M059J (cell line): ENCODE results near the gene TMEM134. TPM values are rescaled to one million over a fixed set of nuclear protein-coding genes. Genes with fewer than 3 reads are reported as not detected.
"Not testable (repeated sequence)": the region's sequence is repeated elsewhere in the genome, so short reads cannot be mapped to it uniquely, and the experiment has no call there.

Source experiments
- DNase-seq: peaks from one replicate; pipeline ENCODE4 v3.0.0-alpha.2; 2012; ENCODE audit warnings: low read depth
- total RNA-seq: library from RNA; depleted of rRNA; stranded (reverse); fragments of >200 nt; shearing (Covaris generic); gene quantifications from 2 replicates; pipeline ENCODE4 v1.2.3, GENCODE V29; 2014

The TMEM134 gene
- total RNA-seq, 1 experiment from 2014 or later = 16.1 TPM

DNA sequence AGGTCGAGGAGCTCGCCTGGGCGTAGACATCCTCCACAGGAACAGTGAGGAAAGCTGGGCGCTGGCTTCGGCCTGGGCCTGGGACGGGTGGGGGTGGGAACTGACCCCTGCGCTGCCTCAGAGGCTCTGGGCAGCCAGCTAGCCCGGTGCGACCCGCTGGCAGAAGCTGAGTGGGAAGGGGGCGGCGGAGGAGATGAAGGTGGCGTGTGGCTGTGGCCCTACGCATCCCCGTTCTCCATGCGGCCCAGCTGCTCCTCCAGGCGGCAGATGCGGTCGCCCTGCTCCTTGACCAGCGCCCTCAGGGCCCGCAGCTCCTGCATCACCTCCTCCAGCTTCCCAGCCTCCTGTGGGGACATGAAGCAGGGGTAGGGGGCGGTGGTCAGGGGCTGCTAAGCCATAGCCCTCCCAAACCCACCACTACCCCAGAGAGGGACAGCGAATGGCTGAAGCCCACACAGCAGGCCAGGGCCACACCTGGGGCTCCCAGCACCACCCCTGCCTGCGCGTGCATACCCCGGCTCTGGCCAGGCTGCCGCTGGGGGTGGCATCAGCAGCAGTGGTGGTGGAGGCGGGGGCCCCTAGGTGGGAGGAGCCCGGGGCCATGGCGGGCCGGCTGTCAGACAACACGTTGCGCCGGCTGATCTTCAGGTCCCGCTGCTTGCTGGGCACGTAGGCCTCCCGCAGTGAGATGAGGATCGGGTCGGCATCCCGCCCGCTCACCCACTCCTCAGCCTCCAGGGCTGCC is 30.7 kb downstream of the TMEM134 start:
- DNase-seq = no peak

DNA sequence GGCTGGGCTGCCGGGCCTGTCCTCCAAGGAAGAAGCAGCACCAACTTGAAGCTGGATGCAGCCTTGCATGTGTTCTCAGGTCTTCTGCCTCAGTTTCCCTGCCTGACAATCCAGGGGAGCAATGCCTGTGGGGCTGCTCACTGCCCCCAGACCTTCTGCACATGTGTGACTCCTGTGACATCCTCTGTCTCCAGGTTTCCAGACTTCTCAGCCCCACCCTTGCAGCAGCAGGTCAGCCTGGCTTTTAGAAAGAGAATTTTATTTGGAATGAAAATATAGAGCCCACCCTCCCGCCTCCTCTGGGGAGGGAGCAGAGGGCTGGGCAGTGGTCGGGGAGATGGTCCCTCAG is 31.3 kb downstream of the TMEM134 start:
- no peak for DNase-seq

DNA sequence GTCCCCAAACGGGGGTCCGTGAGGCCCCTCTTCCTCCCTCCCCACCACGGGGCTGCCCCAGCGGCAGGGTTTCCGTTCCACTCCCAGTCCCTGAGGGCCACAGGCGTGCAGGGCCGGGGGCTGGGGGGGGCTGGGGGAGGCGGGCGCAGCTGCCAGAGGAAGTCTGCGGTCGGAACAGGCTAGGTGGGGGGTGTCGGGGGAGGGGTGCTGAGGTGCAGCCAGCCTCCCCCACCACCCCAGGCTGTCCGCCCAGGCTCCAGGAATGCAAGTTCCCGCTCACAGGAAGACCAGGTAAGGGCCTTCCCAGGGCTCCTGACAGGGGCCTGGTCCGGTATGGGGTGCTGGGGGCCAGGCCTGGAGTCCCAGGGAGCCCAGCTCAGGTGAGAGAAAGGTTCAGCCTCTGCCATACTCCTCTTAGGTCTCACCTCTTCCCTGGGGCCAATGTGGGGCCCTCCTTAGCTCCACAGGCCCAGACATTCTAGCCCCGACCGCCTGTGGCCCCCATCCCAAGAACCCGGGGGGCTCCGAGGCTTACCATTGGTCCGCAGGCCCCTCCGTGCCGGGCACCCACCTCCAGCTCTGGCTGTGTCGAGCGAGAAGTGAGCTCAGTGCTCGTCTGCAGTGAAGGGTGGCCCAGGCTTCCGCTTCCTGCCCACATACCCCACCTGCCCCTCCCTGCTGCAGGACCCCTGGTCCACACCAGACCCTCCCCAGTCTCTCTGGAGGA is 31.8 kb downstream of the TMEM134 start, which contains the start of gene PTPRCAP:
Gene PTPRCAP, minus strand, starts transcription at position 601 of the 727 bp plus-strand sequence. Its CDS starts 63 bp downstream, at position 538.
- DNase-seq = no peak

GRCh38 chr11:67436459-67437081 is 32.5 kb downstream of the TMEM134 start:
- DNase-seq = peak; percentile 32

GRCh38 chr11:67435727-67436458 is 33.2 kb downstream of the TMEM134 start:
- DNase-seq = no peak

DNA sequence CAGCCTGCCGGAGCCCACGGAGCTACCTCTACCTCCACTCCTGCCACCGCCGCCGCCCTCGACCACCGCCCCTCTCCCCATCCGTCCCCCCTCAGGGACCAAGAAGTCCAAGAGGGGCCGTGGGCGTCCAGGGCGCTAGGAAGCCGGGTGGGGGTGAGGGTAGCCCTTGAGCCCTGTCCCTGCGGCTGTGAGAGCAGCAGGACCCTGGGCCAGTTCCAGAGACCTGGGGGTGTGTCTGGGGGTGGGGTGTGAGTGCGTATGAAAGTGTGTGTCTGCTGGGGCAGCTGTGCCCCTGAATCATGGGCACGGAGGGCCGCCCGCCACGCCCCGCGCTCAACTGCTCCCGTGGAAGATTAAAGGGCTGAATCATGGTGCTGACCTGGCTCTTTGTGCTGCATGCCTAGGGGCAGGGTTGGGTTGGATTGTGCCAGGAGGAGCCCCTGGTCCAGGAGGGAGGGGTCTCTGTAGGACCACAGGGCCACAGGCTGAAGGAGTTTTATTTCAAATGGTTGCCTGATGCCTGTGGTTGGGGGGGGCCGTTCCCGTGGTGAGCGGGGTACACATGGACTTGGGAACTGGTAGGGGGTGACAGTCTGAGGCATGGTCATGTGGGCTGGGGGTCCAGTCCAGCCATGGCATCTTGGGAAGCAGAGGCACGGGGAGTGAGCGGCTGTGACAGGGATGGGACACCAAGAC is 33.9 kb downstream of the TMEM134 start:
- DNase-seq = peak; percentile 30

DNA sequence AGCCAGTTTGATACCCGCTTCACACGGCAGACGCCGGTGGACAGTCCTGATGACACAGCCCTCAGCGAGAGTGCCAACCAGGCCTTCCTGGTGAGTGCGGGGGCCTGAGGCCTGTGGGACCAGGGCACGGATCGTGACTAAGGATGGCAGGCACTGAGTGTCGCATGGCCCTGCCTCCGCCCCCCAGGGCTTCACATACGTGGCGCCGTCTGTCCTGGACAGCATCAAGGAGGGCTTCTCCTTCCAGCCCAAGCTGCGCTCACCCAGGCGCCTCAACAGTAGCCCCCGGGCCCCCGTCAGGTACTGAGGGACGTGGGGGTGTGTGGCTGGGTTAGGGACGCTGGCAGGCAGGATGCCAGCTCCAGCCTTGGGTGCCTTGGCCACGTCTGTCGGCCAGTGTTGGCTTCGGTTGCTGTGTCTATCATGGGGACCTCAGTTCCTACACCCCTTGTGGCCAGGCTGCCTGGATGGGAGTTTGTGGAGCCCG is 34.6 kb downstream of the TMEM134 start:
- DNase-seq = no peak

- DNase-seq = peak; percentile 33
Observed at GRCh38 chr11:67433536-67434394, 35.3 kb downstream of the TMEM134 start.

- DNase-seq = no peak
Observed at GRCh38 chr11:67432655-67433349, 36.2 kb downstream of the TMEM134 start.

GRCh38 chr11:67431346-67432249 is 37.5 kb downstream of the TMEM134 start:
- no peak for DNase-seq

- no peak for DNase-seq
Observed at GRCh38 chr11:67429722-67430121, 39.3 kb downstream of the TMEM134 start.

DNA sequence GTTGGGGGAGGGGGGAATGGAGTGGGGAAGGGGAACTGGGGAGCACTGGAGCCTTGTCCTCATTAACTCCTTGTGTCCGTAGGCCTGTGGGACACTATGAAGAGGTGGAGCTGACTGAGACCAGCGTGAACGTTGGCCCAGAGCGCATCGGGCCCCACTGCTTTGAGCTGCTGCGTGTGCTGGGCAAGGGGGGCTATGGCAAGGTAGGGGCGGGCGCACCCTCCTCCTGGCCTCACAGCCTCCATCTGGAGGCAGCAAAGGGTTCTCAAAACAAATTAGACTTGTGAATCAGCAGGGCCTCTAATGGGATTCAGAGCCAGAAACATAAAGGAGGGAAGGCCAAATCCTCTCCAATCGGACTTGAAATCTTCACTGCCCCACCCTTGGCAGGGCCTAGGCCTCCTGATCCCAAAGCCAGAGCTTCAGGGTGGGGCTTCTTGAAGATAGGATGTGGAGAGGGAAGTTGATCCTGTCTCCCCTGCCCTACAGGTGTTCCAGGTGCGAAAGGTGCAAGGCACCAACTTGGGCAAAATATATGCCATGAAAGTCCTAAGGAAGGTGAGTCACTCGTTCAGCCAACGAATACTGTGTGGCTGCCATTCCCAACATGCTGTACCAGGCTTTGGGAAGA is 39.9 kb downstream of the TMEM134 start:
- no peak for DNase-seq

DNA sequence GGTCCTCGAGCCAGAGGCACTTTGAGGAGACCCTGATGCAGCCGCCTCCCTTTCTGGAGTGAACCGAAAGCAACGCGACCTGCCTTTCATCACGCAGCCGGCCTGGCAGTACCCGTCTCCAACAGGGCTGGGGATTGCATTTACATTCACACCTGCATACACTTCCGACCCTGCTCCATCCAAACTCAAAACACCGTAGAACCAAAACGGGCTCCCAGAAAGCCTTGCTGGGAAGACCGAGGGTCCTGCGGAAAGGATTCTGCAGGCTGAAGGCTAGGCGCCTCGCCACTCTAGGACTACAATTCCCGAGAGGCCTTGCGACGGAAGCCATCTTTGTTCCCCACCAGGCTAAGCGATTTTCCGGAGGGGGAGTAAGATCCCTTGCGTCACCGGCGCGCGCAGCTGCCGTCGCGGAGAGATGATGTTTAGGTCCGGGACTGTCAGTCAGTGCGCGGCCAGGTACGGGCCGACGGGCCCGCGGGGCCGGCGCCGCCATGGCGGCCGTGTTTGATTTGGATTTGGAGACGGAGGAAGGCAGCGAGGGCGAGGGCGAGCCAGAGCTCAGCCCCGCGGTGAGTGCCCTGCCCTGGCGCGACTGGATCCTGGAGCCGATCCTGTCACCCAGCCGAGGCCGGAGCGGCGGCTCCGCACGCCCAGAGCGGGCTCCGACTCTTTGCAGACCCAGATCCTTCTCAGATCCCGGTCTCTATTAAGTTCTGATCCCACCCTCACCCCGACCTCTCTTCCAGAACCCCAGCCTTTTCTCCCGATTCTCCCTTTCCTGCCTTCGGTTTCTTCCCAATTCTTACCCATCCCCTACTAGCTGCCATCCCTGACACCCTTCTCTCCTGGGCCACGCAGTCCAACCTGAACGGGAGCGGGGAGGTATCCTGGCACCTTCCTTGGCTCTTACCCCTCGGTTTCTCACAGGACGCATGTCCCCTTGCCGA is 40.7 kb downstream of the TMEM134 start, which contains the start of gene RPS6KB2:
Gene RPS6KB2, plus strand, starts transcription at position 443 of the 950 bp plus-strand sequence. Its CDS starts 52 bp downstream, at position 495.
- peak; percentile 95 for DNase-seq

GRCh38 chr11:67427364-67427859 is 41.6 kb downstream of the TMEM134 start:
- DNase-seq = not testable (repeated sequence)

GRCh38 chr11:67423891-67424613 is 45.0 kb downstream of the TMEM134 start:
- DNase-seq = no peak

GRCh38 chr11:67423466-67423865 is 45.6 kb downstream of the TMEM134 start:
- no peak for DNase-seq
